B cell (primary cell): ENCODE measurements around the gene GALNT17.

Experiments
- EZH2 ChIP-seq: IDR thresholded peaks from 2 replicates; pipeline ENCODE4 v1.6.1; 2012; ENCODE audit warnings: borderline replicate concordance, low read depth, mild to moderate bottlenecking, moderate library complexity, low read length; ENCODE audit not compliant: insufficient read depth, poor library complexity, severe bottlenecking
- TF ChIP-seq, protein P1 (sequence below): fragments of 200-600 bp; IDR thresholded peaks from one replicate; pipeline ENCODE4 v1.8.0; 2022; ENCODE audit warnings: antibody characterized with exemption, mild to moderate bottlenecking

DNA sequence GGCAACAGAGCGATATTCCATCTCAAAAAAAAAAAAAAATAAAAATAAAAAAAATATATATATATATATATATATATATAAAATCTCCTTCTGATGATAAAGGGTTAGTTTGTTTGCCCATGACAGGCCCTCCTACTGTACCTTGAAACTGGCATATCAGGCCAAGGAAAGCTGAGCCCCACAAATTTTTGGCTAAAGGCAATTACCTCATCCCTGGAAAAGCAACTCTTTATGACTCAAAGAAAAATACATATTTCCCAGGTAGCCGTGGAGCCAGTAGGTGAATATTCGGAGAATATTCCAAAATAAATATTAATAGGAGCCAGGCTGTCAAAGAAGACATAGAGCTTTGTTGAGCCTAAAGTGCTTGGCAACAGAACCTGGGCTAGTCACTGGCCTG lies 245.1 kb downstream of the GALNT17 start:
- TF ChIP-seq, protein P1, sequence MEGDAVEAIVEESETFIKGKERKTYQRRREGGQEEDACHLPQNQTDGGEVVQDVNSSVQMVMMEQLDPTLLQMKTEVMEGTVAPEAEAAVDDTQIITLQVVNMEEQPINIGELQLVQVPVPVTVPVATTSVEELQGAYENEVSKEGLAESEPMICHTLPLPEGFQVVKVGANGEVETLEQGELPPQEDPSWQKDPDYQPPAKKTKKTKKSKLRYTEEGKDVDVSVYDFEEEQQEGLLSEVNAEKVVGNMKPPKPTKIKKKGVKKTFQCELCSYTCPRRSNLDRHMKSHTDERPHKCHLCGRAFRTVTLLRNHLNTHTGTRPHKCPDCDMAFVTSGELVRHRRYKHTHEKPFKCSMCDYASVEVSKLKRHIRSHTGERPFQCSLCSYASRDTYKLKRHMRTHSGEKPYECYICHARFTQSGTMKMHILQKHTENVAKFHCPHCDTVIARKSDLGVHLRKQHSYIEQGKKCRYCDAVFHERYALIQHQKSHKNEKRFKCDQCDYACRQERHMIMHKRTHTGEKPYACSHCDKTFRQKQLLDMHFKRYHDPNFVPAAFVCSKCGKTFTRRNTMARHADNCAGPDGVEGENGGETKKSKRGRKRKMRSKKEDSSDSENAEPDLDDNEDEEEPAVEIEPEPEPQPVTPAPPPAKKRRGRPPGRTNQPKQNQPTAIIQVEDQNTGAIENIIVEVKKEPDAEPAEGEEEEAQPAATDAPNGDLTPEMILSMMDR: no peak
- TF ChIP-seq EZH2: no peak
